Esophagus squamous epithelium (tissue), 4 donors: ENCODE data around the gene HECTD3.

ENCODE experiments used
- CTCF ChIP-seq, 6 experiments: fragments of 450-650 bp in 4 of 6; fragments of 200-600 bp in 2 of 6; sonication (generic) in 2 of 6; IDR thresholded peaks; one replicate each; pipeline ENCODE4 v1.5.1; 2016 to 2019; ENCODE audit warnings: antibody characterized with exemption in 6 of 6, mild to moderate bottlenecking in 4 of 6, moderate library complexity in 4 of 6
- POLR2A ChIP-seq, 4 donors: fragments of 450-650 bp; IDR thresholded peaks; one replicate each; pipeline ENCODE4 v1.6.1; 2017; ENCODE audit warnings: antibody characterized with exemption in 4 of 4, mild to moderate bottlenecking in 4 of 4, moderate library complexity in 3 of 4

GRCh38 chr1:45051005-45051772 lies 40.1 kb upstream of the HECTD3 start:
- TF ChIP-seq CTCF (IDR thresholded peaks at IDR 0.05) (no peak), POLR2A (IDR thresholded peaks at IDR 0.05) (no peak)
